Measurements from ENCODE around the gene CD247.

Gene CD247

DNA sequence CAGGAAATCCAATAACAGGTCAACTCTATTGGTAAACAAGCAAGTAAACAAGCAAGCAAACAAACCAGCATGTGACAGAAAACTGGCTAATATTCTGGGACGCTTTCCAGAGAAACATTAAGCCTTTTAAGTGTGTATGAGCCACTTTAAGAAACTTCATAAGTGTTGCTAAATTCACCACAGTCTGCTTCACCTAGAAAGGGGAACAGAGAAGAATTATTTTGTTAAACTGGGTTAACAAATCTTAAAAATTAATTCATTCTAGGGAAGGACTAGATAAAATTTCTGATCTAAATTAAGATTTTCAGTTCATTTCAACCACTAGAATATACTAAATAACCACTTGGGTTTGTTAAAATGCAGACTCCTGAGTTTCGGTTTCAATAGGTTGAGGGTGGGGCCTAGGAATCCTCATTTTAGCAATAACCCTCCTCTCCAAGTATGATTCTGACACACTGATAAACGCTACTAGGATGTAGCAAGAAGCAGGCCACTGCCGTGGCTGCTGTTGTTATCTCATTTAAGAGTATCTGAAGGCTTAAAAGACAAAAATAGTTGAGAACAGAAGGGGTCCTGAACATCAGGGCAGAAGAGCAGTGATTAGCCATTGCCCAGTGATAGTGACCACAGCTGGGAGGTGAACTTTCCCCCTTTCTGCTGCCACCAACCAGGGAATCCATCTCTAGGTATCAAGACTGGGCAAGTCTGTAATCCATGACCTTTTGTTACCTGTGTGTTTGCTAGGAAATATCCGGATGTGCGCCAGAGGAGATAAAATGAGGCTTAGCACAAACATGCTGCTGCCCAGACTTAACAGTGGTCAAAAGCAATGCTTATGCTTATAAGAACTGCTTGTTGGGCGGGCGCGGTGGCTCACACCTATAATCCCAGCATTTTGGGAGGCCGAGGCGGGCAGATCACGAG is 24.0 kb upstream of the CD247 start:
- DNase-seq, result no peak

DNA sequence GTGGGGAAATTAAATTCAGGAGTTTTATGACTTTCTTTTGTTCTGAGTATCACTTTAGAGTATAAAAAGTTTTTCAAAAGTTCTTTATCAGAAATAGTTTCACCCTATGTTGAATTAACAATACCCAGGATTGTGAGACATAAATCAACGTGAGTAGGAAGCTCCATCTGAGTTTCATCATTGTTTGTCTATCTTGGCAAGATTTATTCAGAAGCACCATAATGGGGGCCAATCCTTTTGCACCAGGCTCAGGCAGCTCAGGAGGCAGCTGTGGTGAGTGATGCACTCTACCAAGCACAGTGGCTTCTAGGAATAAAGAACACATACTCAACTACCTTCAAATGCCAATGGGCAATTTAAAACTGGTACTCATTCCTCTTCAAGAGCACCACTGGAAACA is 23.3 kb upstream of the CD247 start:
- DNase-seq, result no peak

DNA sequence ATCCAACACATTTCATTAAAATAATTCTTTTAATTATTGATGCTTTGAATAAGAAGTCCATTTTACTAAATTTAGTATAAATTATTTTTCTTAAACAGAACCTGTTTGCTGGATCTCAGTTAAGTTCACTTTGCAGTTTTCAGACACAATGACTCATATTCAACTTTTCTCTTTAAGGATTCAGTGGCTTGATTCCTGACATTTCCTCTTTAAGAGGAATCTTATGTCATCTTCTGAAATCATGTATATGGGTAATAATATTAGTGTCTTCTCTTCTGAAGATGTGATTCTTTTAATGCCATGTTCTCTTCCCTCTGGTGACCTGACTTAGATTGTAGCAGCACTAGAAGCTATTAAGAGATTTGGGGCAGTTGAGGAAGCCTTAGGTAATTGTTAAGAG is 22.7 kb upstream of the CD247 start:
- no peak for DNase-seq

DNA sequence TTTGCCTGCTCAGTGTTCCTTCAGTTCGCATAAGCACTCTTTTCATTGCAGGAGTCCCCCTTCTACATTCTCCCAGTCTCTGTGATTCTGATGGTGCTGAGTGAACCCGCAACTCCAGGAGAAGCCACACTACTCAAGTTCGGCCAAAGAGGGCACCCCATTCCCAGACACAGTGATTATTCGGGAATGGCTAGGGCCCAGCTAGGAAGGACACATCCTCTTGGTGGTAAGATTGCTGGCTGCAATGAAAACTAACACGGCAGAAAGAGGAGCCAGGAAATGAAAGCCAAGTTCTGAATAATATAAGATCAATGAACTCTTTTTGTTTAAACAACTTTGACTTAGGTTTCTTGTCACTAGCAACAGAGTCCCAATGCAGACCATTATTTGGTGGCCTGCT is 20.3 kb upstream of the CD247 start:
- no peak for DNase-seq

DNA sequence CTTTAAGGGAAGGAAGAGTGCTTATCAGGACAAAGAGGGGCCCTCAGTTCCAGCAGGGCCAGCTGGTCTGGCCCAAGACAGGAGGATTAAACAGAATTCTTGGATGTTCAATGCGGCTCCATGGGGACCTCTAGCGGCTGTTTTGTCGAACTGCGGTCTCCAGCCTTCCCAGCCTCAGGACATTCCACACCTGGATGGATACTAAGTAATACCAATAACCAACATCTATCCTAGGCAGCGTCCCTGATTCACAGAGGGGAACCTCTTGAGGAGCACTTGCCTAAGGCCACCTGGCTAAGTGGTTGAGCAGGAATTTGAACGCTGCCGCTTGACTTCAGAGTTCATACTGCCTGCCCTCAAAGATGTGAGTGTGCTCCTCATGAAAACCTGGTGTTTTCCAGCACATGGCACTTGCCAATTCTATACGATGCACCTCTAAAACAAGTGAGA is 15.5 kb upstream of the CD247 start:
- DNase-seq, result peak; percentile 13

DNA sequence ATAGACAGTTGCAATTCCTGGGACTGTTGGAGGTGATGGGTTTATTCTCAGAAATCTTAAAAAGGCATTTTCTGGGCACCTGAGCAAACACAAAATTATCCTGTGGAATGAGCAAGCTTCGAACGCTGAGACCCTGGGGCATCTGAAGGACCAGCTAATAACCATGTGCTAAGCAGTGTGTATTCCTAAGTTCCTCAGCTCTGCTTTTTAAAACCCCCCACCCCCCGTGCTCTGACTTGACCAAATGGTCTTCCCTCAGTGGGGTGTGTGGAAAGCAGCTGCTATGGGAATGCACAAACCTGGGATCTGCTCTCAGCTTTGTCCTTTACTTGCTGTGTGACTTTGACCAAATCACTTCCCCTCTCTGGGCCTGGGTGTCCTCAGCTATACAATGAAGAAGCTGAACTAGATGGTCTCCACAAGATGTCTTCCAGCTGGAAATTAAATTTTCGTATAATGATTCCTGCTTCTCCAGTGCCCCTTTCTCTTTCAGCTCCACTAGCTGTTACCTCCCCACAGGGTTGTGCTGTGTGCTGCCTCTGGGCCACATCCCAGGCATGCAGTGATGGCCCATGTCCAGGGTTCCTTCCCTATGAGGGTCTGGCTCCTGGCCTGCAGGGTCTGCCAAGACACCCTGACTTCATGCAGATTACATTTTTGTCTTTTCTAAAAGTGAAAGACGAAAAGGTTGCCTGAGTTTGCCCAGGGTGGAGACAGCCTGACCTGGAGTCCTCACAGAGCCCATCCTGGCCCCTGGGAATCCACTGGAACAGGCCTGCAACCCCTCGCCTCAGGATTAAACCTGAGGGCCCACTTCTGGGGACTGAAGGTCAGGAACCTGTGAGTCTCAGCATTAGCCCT is 14.9 kb upstream of the CD247 start:
- no peak for DNase-seq

DNA sequence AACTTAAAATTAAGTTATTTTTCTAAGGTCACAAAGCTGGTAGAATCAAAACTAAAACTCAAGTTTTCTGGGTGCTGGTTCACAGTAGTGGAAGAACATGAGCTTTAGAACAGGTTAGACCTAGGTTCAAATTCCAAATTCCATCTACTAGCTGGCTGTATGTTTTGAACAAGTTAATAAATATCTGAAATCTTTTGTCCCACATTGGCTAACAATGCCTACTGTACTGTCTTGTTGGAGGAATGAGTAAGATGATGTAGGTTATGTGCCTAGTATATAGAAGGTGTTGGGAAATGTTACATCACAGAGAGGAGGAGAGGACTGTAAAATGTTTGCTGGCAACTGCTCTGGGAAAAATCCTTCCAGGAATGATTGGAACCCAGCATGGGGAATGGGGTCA is 14.0 kb upstream of the CD247 start:
- DNase-seq, result no peak

DNA sequence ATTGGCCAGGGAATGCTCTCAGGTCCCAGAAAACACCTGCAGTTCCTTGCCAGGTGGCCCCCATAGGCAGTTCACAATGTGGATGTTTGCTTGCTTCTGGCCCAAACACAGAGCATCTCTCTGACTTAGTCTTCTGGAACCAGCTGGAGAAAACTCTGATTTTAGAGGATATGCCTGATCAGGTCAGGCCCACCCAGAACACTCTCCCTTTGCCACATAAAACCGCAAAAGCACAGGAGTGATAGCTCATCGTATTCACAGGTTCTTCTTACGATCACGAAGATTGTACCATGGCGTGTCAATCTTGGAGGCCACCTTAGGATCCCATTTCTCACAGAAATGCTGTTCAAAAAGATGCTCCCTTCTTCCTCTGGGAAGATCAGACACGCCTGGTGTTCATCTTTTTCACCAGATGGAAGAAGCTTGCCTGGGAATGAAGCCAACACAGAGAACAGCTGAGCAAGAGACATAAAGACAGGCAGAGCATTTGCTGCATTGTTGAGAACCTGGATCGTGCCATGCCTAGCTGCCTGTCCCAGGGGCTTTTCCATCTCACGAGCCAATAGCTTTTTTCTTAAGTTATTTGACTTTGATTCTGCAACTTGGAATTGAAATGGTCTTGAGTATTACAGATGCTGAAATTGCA is 11.6 kb upstream of the CD247 start:
- no peak for DNase-seq

DNA sequence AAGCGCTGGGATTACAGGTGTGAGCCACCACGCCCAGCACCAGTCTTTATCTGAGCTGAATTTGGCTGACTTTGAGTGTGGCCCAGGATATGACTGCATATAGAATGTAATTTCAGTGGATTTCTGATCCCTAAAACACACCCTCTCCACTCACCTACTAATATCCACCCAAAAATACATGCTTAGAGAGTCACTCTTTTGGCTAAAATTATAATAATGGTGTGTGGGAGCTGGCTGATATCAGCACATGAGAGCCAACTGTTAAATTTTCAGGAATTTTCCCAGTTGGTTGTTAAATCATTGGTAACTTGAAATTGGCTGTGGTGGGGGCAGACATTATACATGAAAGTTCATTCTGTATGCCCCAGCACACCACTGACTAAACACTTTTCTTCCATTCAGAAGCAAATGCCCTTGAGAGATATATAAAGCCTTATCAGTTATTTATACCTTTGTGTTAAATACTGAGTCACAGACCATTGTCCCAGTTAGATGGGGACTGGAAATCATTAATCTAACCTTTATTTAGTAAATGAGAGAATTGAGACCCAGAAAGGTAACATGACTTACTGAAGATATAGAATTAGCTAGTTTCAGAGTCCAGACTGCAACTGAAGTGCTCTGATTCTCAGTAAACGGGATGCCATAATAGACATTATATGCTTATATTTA is 9.9 kb upstream of the CD247 start:
- no peak for DNase-seq

DNA sequence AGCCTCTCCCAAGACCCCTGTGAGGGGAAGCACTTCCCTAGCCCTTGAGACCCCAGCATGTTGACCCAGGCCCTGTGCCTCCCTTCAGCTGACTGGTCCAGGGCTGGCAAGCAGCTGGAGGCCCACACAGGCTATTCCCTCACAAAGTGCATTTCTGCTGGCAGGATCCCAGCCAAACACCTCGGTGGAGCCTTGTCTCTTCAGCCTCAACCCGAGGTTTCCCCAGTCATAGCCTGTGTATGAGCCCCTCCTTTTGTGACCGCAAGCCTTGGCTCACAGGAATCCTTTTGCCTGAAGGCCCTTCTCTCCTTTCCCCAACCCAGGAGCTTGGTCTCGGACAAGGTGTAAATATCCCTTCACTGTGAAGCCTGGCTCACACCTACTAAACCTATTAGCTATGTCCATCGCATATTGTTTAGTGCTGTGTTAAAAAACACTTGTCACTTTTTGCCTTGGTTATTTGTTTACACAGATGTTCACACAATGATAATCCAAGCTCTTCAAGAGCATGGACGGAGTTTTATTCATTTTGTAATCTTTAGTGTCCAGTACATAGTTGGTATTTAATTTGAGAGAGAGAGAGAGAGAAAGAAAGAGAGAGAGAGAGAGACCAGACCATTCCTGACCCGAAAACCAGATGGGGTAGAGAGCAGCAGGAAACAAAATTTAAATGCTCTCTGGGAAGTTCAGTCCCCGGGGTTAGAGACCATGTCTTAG is 8.5 kb upstream of the CD247 start:
- no peak for DNase-seq

DNA sequence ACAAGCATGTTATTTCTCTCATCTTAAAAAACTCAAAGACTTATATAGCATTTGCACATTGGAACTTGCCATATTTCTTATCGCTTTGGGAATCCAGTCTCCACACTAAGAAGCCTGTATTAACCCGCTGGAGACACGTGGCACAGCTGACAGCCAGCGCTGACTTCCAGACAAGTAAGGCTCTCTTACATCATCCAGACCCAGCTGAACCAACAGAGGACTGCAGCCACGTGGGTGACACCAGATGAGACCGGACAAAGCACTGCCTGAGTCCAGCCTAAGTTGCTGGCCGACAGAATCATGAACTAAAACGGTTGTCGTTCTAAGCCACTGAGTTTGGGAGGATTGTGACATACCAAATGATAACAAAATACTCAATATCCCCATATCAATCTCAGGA is 6.3 kb upstream of the CD247 start:
- no peak for DNase-seq

DNA sequence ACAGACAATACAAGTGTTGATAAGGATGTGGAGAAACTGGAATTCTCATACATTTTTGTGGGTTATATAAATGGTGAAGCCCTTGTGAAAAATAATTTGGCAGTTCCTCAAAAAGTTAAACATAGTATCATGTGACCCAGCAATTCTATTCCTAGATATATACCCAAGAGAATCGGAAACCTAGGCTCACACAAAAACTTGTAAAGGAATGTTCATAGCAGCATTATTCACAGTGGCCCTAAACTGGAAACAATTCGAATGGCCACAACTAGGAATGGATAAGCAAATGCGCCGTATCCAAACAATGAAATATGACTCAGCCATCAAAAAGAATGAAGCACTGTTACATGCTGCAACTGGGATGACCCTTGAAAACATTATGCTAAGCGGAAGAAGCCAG is 3.9 kb upstream of the CD247 start:
- DNase-seq, result no peak

DNA sequence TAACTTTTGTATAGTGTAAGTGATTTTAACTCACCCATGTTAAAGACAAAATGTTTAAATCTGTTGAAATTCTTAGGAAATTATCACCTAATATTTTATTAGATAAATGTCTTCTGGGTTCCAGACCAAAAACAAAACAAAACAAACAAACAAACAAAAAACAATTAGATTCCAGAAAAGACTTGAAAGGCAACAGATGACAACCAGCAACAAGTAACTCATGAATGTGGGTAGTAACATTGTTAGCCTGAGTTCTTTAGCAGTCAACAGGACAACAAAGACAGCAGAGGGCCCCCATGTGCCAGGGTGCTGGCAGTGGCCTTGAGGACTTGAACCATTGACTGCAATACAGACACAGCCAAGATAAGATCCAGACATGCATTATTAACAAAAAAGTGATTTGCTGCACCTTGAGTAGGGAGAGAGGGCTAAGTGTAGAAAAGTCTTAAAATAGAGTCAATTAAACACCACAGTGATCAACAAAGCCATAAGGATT is 2.4 kb upstream of the CD247 start:
- DNase-seq, result no peak

DNA sequence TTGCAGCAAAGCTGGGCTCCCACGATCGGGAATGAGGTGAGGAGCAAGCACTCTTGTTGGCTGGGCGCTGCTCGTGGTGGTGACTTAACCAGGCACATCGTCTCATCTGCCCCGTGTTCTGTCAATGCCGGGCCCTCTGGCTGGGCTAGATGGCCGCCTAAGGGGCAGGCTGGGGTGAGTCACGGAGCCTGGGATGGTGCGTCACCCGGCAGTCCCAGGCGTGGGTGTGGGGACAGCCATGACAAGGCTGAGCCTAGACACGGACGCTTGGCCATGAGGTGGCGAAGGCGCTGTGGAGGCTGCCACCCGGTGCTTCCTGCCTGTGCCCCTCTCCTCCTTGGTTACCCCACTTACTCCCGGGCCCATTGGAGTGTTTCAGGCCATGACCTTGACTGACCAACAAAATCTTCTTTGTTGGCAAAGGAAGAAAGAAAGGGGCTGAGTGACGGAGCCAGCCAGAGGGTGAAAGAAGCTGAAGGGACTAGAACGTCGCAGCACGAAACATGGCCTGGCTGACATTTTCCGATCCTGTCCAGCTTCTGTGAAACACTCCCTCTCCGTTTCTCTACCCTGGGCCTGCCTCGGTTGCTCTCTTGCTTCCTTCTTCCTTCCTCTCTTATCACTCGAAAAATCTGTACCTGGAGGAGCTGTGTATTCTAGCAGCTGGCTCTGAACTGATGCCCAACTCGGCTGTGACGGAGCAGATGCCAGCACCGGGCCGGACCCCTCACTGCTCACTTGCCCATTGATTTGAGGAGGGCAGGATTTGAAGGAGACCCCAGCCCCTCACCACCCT is 596 bp downstream of the CD247 start:
- DNase-seq, result no peak

DNA sequence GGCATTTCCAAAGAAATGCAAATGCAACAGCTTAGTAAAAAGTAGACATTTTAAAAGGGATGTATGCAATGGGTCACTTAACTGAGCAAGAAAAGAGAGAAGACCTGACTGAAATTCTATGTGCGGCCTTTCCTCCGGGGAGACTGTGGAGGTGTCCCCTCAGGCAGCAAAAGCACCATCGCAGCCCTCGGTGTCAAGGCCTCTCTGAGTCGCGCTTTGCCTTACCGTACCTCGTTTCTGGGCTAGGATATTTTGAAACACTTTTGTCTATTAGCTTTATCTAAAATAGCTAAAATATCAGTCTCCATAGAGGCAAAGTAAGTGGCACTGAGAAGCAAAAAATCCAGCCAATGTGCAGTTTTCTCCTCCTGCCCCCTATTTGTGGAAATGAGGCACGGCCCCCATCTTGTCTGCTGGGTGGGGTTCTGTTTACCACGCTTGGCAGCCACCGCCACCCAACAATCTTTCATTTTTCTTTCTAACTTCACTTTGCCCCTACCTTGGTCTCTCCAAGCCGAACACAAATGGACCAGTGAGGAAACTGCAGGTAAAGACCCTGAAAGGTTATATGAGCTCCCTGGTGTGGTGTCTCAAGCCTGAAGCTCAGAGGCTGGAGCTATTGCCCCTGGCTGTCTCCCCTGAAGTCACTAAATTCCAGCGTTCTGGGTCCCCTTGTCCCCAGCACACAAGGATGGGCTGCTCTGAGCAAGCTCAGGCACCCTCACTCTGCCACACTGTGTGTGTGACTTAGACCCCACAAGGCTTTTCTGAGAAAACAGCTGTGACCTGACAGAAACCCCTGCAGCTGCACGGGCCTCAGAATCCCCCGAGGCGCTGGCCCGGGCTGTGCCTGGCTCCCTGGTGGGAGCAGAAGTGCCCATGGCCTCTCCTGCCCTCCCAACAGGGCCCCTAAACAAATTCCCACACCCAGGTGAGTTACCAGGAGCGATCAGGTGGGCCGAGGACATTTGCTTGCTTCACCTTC is 1.6 kb downstream of the CD247 start:
- no peak for DNase-seq

DNA sequence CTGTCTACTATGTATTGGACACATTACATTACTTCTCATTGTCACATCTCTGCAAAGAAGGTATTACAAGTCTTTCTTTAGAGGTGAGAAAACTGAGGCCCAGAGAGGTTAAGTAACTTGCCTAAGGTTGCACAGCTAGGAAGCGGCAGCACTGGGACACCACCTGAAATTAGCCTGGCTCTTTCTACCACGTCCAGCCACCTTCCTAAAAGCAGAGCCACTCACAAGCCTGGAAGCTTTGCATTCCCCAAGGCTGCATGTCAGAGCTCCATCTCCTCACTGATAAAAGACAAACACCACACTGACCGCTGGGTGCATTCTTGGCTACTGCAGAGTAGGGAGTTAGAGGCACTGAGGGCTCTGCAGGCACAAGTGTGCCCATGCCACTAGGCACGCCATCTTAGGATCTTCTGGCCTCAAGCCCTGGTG is 2.4 kb downstream of the CD247 start:
- DNase-seq, result no peak

DNA sequence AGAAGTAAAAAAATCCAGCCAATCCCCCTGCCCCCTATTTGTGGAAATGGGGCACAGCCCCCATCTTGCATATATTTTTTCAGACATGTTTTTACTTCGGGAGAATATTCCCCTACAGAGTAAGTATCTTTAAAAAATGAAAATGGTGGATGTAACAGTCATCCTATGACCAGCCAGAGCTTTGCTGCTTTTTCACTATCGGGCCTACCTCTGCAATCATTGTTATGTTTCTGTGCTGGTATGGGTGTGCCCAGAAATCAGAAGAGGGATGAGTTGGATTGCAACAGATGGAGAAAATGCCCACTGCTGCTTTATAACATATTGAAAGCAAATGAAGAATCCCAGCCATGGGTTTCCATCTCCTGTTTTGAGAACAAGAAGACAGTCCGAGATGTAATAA is 2.9 kb downstream of the CD247 start:
- no peak for DNase-seq

DNA sequence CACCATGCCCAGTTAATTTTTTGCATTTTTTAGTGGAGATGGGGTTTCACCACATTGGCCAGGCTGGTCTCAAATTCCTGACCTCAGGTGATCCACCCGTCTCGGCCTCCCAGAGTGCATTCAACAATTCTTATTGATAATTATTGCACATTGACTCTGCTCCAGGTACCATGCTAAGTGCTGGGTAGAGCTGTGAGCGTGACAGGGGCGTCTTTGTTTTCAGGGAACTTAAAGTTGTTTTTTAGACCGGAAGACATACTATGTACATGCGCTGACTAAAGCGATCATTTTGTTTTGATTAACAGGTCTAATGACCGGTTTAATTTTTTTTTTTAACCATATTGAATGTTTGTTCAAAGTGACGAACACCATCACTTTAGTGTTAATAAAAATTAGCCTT is 4.0 kb downstream of the CD247 start:
- no peak for DNase-seq

DNA sequence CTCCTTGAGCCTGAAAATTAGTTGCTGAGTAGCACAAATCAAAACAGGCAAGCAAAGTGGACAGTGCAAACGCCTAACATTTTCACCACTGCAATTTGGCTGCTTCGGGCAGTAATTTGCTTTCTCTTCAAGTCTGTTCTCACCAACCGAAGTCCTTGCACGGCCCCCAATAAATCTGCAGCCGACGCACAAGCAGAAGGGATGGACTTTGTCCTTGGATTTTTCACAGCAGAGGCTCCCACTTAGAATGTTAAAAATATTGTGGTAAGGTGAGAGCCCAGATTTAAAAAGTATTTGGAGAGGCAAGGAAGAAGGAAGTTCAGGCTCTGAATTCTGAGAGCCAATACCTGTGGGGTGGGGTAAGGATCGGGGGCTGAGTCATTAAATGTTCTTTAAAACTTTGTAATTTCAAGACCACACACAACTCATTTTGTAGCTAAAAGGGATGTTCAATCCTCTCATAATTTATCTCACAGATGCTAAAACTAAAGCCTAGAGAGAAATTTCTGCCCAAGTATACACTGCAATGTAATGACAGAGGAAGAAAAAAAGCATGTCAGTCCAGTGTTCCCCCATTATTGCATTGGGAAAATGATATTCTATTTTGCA is 6.2 kb downstream of the CD247 start:
- no peak for DNase-seq

Measured in NCI-H2081 treated with DMSO at 0.1 percent for 48 hours (cell line).